ENCODE measurements around the gene FBN1.

GRCh38 chr15:48392356-48392755 is 253.2 kb downstream of the FBN1 start:
- TF ChIP-seq NFYB (IDR thresholded peaks at IDR 0.05; ENCODE audit: insufficient read depth, low read depth, low read length) (no peak), POLR2A (IDR thresholded peaks at IDR 0.05; ENCODE audit: low read depth, low read length) (no peak), HDGF (IDR thresholded peaks at IDR 0.05) (no peak), CTCF (IDR thresholded peaks at IDR 0.05 in 2 of 3, conservative IDR thresholded peaks at IDR 0.05 in 1 of 3; ENCODE audit: control insufficient read depth in 2 of 3, extremely low read depth in 1 of 3, insufficient read depth in 1 of 3, low read depth in 3 of 3, low read length in 3 of 3) (no peak), KAT2A (conservative IDR thresholded peaks at IDR 0.05; ENCODE audit: control insufficient read depth, low read depth, low read length) (no peak), SP1 (IDR thresholded peaks at IDR 0.05; ENCODE audit: low read depth, low read length) (no peak), CBX3 (IDR thresholded peaks at IDR 0.05; ENCODE audit: borderline replicate concordance, low read depth) (no peak), HDAC2 (IDR thresholded peaks at IDR 0.05) (no peak), SMAD5 (IDR thresholded peaks at IDR 0.05; ENCODE audit: low read depth) (no peak), EP300 (IDR thresholded peaks at IDR 0.05; ENCODE audit: borderline replicate concordance in 1 of 2, control insufficient read depth in 1 of 2, low read depth in 2 of 2, low read length in 2 of 2) (no peak), ATF2 (IDR thresholded peaks at IDR 0.05; ENCODE audit: low read length) (no peak)
